ENCODE results near the gene ADARB2.

DNA sequence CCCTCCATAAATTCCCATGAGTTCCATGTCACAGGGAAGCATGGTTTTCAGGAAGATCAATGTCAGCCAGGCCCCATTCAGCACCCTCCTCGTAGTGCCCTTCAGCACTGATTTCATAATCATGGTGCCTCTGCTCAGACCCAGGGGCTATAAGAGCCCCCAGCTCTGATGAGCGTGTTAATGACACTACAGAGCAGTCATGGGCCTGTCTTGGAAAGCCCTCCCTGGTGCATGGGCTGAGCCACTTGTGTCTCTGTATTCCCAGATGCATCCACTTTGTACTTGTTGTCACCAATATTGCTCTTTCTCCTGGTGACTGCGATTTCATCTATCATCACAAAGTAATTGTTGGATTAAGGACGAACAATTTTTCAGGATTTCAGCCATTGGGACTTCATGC, 154.6 kb downstream of the ADARB2 start:
- TF ChIP-seq, protein P1, sequence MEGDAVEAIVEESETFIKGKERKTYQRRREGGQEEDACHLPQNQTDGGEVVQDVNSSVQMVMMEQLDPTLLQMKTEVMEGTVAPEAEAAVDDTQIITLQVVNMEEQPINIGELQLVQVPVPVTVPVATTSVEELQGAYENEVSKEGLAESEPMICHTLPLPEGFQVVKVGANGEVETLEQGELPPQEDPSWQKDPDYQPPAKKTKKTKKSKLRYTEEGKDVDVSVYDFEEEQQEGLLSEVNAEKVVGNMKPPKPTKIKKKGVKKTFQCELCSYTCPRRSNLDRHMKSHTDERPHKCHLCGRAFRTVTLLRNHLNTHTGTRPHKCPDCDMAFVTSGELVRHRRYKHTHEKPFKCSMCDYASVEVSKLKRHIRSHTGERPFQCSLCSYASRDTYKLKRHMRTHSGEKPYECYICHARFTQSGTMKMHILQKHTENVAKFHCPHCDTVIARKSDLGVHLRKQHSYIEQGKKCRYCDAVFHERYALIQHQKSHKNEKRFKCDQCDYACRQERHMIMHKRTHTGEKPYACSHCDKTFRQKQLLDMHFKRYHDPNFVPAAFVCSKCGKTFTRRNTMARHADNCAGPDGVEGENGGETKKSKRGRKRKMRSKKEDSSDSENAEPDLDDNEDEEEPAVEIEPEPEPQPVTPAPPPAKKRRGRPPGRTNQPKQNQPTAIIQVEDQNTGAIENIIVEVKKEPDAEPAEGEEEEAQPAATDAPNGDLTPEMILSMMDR (IDR thresholded peaks at IDR 0.05) = no peak
- TF ChIP-seq EP300 (IDR thresholded peaks at IDR 0.05) (no peak), POLR2AphosphoS5 (IDR thresholded peaks at IDR 0.05) (no peak), POLR2A (IDR thresholded peaks at IDR 0.05; ENCODE audit: low read depth) (no peak)

Data from esophagus muscularis mucosa (tissue), 4 donors.